GM12878 (cell line): ENCODE measurements around the gene DYNC2H1. TPM values are rescaled to one million over a fixed set of nuclear protein-coding genes. Genes with fewer than 3 reads are reported as not detected.

ENCODE experiments used
- ATAC-seq: fragments of 200-7000 bp; cut with Tn5 transposase; 3 replicates; pipeline ENCODE4 v1.9.1; 2020; ENCODE audit warnings: mild to moderate bottlenecking, moderate library complexity
- BruUV-seq: library from RNA; stranded (reverse); fragments of 400-500 nt; replicated peaks from 2 replicates; lab custom pipeline; 2021; lab: Mats Ljungman, UMichigan
- CTCF ChIA-PET: fragments of 300-600 bp; sonication (Branson Sonifier 250); formaldehyde crosslinking; extraction: SDS; loops from one replicate; lab custom pipeline; 2021; ENCODE audit warnings: inconsistent platforms; lab: Yijun Ruan, JAX
- POLR2A ChIA-PET: fragments of 350-600 bp; formaldehyde crosslinking; extraction: SDS; loops from one replicate; lab custom pipeline; 2021; ENCODE audit warnings: inconsistent platforms; lab: Charles Lee
- RAD21 ChIA-PET: fragments of 300-600 bp; sonication (Branson Sonifier 250); formaldehyde crosslinking; loops from one replicate; lab custom pipeline; 2023; ENCODE audit warnings: antibody characterized with exemption; ENCODE audit not compliant: unreplicated experiment; lab: Charles Lee
- SMC1A ChIA-PET: fragments of 300-600 bp; sonication (Branson Sonifier 250); formaldehyde crosslinking; loops from one replicate; lab custom pipeline; 2023; ENCODE audit not compliant: unreplicated experiment, uncharacterized antibody; lab: Charles Lee
- DNase-seq: peaks from one replicate; pipeline ENCODE4 v3.0.0-alpha.2; 2011; ENCODE audit warnings: low read depth, low spot score
- FAIRE-seq: peaks from 3 replicates; lab custom pipeline; 2011; peaks lifted over from hg19 to GRCh38; lab: Jason Lieb, UNC
- H2AFZ ChIP-seq: 2 replicates; pipeline ENCODE4 v1.6.0; 2011; ENCODE audit warnings: low read depth, low read length, control low read depth; ENCODE audit not compliant: control insufficient read depth
- H3K27ac ChIP-seq: 2 replicates; pipeline ENCODE4 v1.5.1; 2011; ENCODE audit warnings: control low read depth; ENCODE audit not compliant: control insufficient read depth, insufficient read depth
- H3K27me3 ChIP-seq, 2 experiments: replicated peaks in 1 of 2; 2 replicates each; pipeline versions ENCODE4 v1.6.0 to v1.6.1; 2011; ENCODE audit warnings: low read length in 1 of 2; ENCODE audit not compliant: control insufficient read depth in 2 of 2, insufficient read depth in 2 of 2
- H3K36me3 ChIP-seq, 2 experiments: 2 replicates each; pipeline ENCODE4 v1.5.1; 2011; ENCODE audit warnings: low read length in 1 of 2; ENCODE audit not compliant: control insufficient read depth in 2 of 2, insufficient read depth in 2 of 2
- H3K4me1 ChIP-seq: 2 replicates; pipeline ENCODE4 v1.6.1; 2011; ENCODE audit warnings: mild to moderate bottlenecking, low read length, moderate library complexity, mixed read lengths; ENCODE audit not compliant: control insufficient read depth, insufficient read depth
- H3K4me2 ChIP-seq: 2 replicates; pipeline ENCODE4 v1.6.0; 2011; ENCODE audit warnings: control low read depth; ENCODE audit not compliant: control insufficient read depth, insufficient read depth
- H3K4me3 ChIP-seq: fragments of 200-600 bp; sonication (generic); 2 replicates; pipeline ENCODE4 v1.5.1; 2016
- H3K79me2 ChIP-seq: 2 replicates; pipeline ENCODE4 v1.6.0; 2011; ENCODE audit warnings: low read length; ENCODE audit not compliant: control insufficient read depth, insufficient read depth
- H3K9ac ChIP-seq: 2 replicates; pipeline ENCODE4 v1.8.0; 2011; ENCODE audit warnings: low read length, control low read depth, mixed read lengths; ENCODE audit not compliant: control insufficient read depth, insufficient read depth
- H3K9me3 ChIP-seq: replicated peaks from 3 replicates; pipeline ENCODE4 v1.5.1; 2011; ENCODE audit warnings: mild to moderate bottlenecking, low read length; ENCODE audit not compliant: control insufficient read depth, insufficient read depth
- H4K20me1 ChIP-seq: 2 replicates; pipeline ENCODE4 v1.6.0; 2011; ENCODE audit not compliant: control insufficient read depth, insufficient read depth
- NR2F1 ChIP-seq: fragments of 450-650 bp; conservative IDR thresholded peaks from 2 replicates; pipeline ENCODE4 v1.6.1; 2017; ENCODE audit warnings: mild to moderate bottlenecking
- RFX5 ChIP-seq: IDR thresholded peaks from 2 replicates; pipeline ENCODE4 v1.6.1; 2011; ENCODE audit warnings: low read depth, low read length, improper control_type of control experiment
- SIX5 ChIP-seq: IDR thresholded peaks from 2 replicates; pipeline ENCODE4 v1.6.1; 2011; ENCODE audit warnings: mild to moderate bottlenecking, low read depth, low read length, moderate library complexity; ENCODE audit not compliant: severe bottlenecking
- SUZ12 ChIP-seq: fragments of 200-600 bp; sonication (generic); IDR thresholded peaks from one replicate; pipeline ENCODE4 v1.6.1; 2018; ENCODE audit warnings: antibody characterized with exemption, mild to moderate bottlenecking; ENCODE audit not compliant: unreplicated experiment
- WGBS: methylation state at CpG from one replicate; pipeline ENCODE4 v1.1.6; 2016; ENCODE audit warnings: low lambda C conversion rate; ENCODE audit not compliant: insufficient replicate concordance, insufficient coverage; ENCODE audit errors: missing lambda C conversion rate; 5-methylcytosine and 5-hydroxymethylcytosine counted together
- in situ Hi-C: fragments of 300-500 bp; cut with MboI; formaldehyde crosslinking; loops from 9 replicates; pipeline ENCODE4 v1.14.3; 2018; ENCODE audit warnings: mixed read lengths
- intact Hi-C: fragments of 100-400 bp; cut with micrococcal nuclease; formaldehyde crosslinking; loops from one replicate; pipeline ENCODE4 v1.14.2; 2022; ENCODE audit not compliant: unreplicated experiment
- polyA plus RNA-seq, 11 experiments: library from polyadenylated mRNA; depleted of rRNA in 4 of 11; unstranded in 6 of 11; stranded (reverse) in 5 of 11; fragments of >200 nt; fragmentation: Nextera tagmentation in 4 of 11; fragmentation: Illumina TruSeq in 1 of 11; extraction: Ambion mirVana in 4 of 11; extraction: Trizol in 1 of 11; gene quantifications; 1 replicate in 1 of 11; 2 replicates in 10 of 11; pipeline versions ENCODE4 v1.2.1 to v1.2.3, GENCODE V29; 2011 to 2016; ENCODE audit warnings: inconsistent platforms in 2 of 11, missing spikeins in 2 of 11, low read depth in 1 of 11
- total RNA-seq, 4 experiments: library from RNA; depleted of rRNA in 3 of 4; stranded (reverse); fragments of >200 nt in 3 of 4; fragmentation: Illumina TruSeq in 1 of 4; extraction: Trizol in 1 of 4; gene quantifications; 2 replicates each; pipeline versions ENCODE4 v1.2.1 to v1.2.3, GENCODE V29; 2013 to 2021
- TF ChIP-seq, protein P1 (sequence below): fragments of 450-650 bp; IDR thresholded peaks from 2 replicates; pipeline ENCODE4 v1.6.1; 2016; ENCODE audit warnings: mild to moderate bottlenecking

Gene DYNC2H1
- total and polyA plus RNA-seq, 10 of the 15 experiments (the other 5 are each of a cell fraction or from before 2014, with no cell fraction given) = 0.12 to 3.9 (median 0.23) TPM; not detected in 2

DNA sequence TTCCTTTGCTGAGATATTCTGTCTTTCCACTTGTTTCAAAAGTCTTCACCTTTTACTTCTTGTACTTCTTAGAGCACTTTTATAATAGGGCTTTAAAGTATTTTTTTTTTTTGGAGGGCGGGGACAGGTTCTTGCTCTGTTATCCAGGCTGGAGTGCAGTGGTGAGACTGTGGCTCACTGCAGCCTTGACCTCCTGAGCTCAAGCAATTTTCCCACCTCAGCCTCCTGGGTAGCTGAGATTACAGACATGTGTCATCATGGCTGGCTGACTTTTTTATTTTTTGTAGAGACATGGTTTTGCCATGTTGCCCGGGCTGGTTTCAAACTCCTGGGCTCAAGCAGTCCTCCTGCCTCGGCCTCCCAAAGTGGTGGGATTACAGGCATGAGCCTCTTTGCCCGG, 57.9 kb downstream of the DYNC2H1 start (continued):
- TF ChIP-seq SUZ12 = no peak
- TF ChIP-seq SIX5 = no peak

DNA sequence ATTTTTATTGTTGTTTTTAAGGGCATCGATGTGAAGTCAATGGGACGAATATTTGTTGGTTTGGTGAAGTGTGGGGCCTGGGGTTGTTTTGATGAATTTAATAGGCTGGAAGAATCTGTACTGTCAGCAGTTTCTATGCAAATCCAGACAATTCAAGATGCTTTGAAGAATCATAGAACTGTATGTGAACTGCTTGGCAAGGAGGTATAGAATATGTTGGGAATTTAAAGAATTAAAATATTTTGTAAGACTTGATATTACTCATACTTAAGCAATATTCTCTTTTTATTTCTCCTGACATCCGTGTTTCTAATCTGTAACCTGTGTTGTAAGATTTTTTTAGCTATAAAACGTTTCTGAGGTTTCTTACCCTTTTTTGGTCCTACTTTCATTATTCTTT, 61.6 kb downstream of the DYNC2H1 start:
- H3K27me3 ChIP-seq = no peaks in the 10 kb centered on the region
- no peak overlapping the region for H2AFZ ChIP-seq
- no peaks in the 10 kb centered on the region for H3K79me2 ChIP-seq
- 38% methylated on average over 4 of the region's 4 CpGs for WGBS
- no peak overlapping the region for H3K4me3 ChIP-seq
- DNase-seq = no peak
- TF ChIP-seq, protein P1, sequence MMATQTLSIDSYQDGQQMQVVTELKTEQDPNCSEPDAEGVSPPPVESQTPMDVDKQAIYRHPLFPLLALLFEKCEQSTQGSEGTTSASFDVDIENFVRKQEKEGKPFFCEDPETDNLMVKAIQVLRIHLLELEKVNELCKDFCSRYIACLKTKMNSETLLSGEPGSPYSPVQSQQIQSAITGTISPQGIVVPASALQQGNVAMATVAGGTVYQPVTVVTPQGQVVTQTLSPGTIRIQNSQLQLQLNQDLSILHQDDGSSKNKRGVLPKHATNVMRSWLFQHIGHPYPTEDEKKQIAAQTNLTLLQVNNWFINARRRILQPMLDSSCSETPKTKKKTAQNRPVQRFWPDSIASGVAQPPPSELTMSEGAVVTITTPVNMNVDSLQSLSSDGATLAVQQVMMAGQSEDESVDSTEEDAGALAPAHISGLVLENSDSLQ = no peak
- TF ChIP-seq NR2F1 = no peak
- TF ChIP-seq RFX5 = peak; percentile 83
- BruUV-seq = no TSS peak
- no peaks in the 10 kb centered on the region for H4K20me1 ChIP-seq
- in situ Hi-C loops = no loop called here
- H3K4me1 ChIP-seq = no peaks in the 10 kb centered on the region
- FAIRE-seq = no peak
- no peaks in the 10 kb centered on the region for H3K9me3 ChIP-seq
- RAD21 ChIA-PET = no interaction called here
- H3K4me2 ChIP-seq = no peak overlapping the region
- CTCF ChIA-PET = no interaction called here
- ATAC-seq = no peak
- intact Hi-C loops = no loop called here
- POLR2A ChIA-PET = no interaction called here
- H3K9ac ChIP-seq = no peak overlapping the region
- H3K36me3 ChIP-seq = no peaks in the 10 kb centered on the region
- SMC1A ChIA-PET = no interaction called here
- no peak overlapping the region for H3K27ac ChIP-seq
